ENCODE results near the gene RAD51D. TPM values are rescaled to one million over a fixed set of nuclear protein-coding genes. Genes with fewer than 3 reads are reported as not detected.

Gene RAD51D
- total RNA-seq, 1 donor from 2014 or later: 12.4 TPM

DNA sequence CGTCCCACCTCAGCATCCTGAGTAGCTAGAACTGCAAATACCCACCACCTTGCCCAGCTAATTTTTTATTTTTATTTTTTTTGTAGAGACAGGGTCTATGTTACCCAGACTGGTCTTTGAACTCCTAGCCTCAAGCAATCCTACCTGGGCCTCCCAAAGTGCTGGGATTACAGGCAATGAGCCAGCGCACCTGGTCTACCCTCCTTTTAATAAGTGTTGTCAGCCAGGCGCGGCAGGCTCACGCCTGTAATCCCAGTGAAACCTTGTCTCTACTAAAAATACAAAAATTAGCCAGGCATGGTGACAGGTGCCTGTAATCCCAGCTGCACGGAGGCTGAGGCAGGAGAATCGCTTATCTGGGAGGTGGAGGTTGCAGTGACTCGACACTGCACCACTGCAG lies 75.5 kb downstream of the RAD51D start:
- FAIRE-seq: no peak
- Histone ChIP-seq H3K9ac (ENCODE audit: low read length) (no peak overlapping the region), H3K79me2 (ENCODE audit: insufficient read depth, low read length) (peaks cover 61% of the 10 kb centered on the region), H2AFZ (ENCODE audit: low read depth, low read length) (no peak overlapping the region), H3K27ac (ENCODE audit: low read depth, low read length) (no peak overlapping the region), H3K4me2 (ENCODE audit: low read length) (no peak overlapping the region), H3K36me3 (ENCODE audit: insufficient read depth, low read length) (no peaks in the 10 kb centered on the region), H3K4me1 (ENCODE audit: insufficient read depth, low read length) (peaks cover 9% of the 10 kb centered on the region), H3K27me3 (ENCODE audit: insufficient read depth, low read length) (no peaks in the 10 kb centered on the region), H3K9me3 (ENCODE audit: insufficient read depth, low read depth, low read length) (no peaks in the 10 kb centered on the region), H3K4me3 (ENCODE audit: insufficient read depth, low read depth, low read length) (no peak overlapping the region), H4K20me1 (ENCODE audit: insufficient read depth, low read length) (peaks cover 8% of the 10 kb centered on the region)
- H3K9me3 Mint-ChIP-seq (ENCODE audit: unreplicated experiment): peaks cover 2% of the 10 kb centered on the region
- no peak for TF ChIP-seq EZH2 (IDR thresholded peaks at IDR 0.05; ENCODE audit: insufficient read depth, low read length)
- TF ChIP-seq, protein P1, sequence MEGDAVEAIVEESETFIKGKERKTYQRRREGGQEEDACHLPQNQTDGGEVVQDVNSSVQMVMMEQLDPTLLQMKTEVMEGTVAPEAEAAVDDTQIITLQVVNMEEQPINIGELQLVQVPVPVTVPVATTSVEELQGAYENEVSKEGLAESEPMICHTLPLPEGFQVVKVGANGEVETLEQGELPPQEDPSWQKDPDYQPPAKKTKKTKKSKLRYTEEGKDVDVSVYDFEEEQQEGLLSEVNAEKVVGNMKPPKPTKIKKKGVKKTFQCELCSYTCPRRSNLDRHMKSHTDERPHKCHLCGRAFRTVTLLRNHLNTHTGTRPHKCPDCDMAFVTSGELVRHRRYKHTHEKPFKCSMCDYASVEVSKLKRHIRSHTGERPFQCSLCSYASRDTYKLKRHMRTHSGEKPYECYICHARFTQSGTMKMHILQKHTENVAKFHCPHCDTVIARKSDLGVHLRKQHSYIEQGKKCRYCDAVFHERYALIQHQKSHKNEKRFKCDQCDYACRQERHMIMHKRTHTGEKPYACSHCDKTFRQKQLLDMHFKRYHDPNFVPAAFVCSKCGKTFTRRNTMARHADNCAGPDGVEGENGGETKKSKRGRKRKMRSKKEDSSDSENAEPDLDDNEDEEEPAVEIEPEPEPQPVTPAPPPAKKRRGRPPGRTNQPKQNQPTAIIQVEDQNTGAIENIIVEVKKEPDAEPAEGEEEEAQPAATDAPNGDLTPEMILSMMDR (IDR thresholded peaks at IDR 0.05; ENCODE audit: insufficient read depth, low read depth, low read length): no peak
- H3K4me3 Mint-ChIP-seq (ENCODE audit: unreplicated experiment): no peak overlapping the region
- no peaks in the 10 kb centered on the region for H3K27me3 Mint-ChIP-seq (ENCODE audit: low read depth, unreplicated experiment)
- no peak overlapping the region for H3K27ac Mint-ChIP-seq (ENCODE audit: unreplicated experiment)
- no peak for DNase-seq (ENCODE audit: low read depth)
- H3K36me3 Mint-ChIP-seq (ENCODE audit: low read depth, unreplicated experiment): peaks cover 3% of the 10 kb centered on the region
- H3K4me1 Mint-ChIP-seq (ENCODE audit: low read depth, unreplicated experiment): peaks cover 12% of the 10 kb centered on the region

Other genes starting within 250 kb of the RAD51D start
- 2.1 and 2.6 TPM in 2 replicates for gene CCT6B, start 158.4 kb downstream of the RAD51D start, total RNA-seq
- gene ZNF830, start 158.3 kb downstream of the RAD51D start, total RNA-seq: 8.6 and 12.1 TPM in 2 replicates
- gene LIG3, start 139.3 kb downstream of the RAD51D start, total RNA-seq: 27.8 and 30.7 TPM in 2 replicates
- 9.5 and 11.1 TPM in 2 replicates for gene RFFL, start 56.2 kb downstream of the RAD51D start, total RNA-seq
- gene FNDC8, start 1.8 kb upstream of the RAD51D start, total RNA-seq: not detected in 2 replicates
- 18.1 and 19.8 TPM in 2 replicates for gene NLE1, start 22.4 kb upstream of the RAD51D start, total RNA-seq
- 0.05 TPM in 1 of 2 replicates, not detected in the other for gene UNC45B, start 28.0 kb upstream of the RAD51D start, total RNA-seq
- gene SLC35G3, start 74.5 kb upstream of the RAD51D start, total RNA-seq: not detected in 2 replicates
- gene SLFN5, start 123.2 kb upstream of the RAD51D start, total RNA-seq: 108 and 120 TPM in 2 replicates

Data from astrocyte (in vitro differentiated cells and primary cell).